Measurements from ENCODE around the gene GRB14. TPM values are rescaled to one million over a fixed set of nuclear protein-coding genes. Genes with fewer than 3 reads are reported as not detected.

GRB14 gene
- total and polyA plus RNA-seq, 10 donors, result 0.28 to 6.7 (median 2.5) TPM

DNA sequence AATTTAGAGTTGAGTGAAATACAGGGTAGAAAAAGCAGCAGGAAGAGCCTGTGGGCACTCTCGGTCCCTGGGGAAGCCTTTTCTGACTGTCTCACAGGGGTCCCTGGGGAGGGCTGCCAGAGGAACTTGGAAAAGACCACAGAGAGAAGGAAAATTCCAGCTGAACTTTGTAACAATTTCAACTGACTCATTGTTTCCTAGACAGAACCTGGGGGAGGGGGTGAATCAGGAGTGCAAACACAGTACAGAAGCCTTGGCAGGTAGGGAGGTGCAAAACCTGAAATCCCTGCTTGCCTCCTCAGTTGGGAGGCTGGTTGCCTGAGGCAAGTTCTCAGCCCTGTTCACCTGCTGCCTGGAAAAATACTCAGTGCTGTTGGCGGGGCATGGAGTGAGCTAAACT, 106.8 kb downstream of the GRB14 start:
- Histone ChIP-seq H3K9me3 (peaks cover 0 to 53% (median 42%) of the 10 kb centered on the region in 8 donors), H3K4me3 (no peak overlapping the region), H3K27me3 (replicated peaks in 1 of 7) (no peaks in the 10 kb centered on the region), H3K27ac (no peak overlapping the region), H3K4me1 (no peaks in the 10 kb centered on the region), H3K36me3 (no peaks in the 10 kb centered on the region)
- intact Hi-C loops (cut with DNase I; ENCODE audit: low total_unique reads), result no loop called here
- TF ChIP-seq, protein P1, sequence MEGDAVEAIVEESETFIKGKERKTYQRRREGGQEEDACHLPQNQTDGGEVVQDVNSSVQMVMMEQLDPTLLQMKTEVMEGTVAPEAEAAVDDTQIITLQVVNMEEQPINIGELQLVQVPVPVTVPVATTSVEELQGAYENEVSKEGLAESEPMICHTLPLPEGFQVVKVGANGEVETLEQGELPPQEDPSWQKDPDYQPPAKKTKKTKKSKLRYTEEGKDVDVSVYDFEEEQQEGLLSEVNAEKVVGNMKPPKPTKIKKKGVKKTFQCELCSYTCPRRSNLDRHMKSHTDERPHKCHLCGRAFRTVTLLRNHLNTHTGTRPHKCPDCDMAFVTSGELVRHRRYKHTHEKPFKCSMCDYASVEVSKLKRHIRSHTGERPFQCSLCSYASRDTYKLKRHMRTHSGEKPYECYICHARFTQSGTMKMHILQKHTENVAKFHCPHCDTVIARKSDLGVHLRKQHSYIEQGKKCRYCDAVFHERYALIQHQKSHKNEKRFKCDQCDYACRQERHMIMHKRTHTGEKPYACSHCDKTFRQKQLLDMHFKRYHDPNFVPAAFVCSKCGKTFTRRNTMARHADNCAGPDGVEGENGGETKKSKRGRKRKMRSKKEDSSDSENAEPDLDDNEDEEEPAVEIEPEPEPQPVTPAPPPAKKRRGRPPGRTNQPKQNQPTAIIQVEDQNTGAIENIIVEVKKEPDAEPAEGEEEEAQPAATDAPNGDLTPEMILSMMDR (IDR thresholded peaks at IDR 0.05 in 8 of 11, conservative IDR thresholded peaks at IDR 0.05 in 3 of 11), result no peak
- no peak for TF ChIP-seq POLR2AphosphoS5 (IDR thresholded peaks at IDR 0.05)
- TF ChIP-seq POLR2A (IDR thresholded peaks at IDR 0.05), result no peak
- no peak for DNase-seq
- 64 to 79% (median 71%) methylated on average over 2 of the region's 2 CpGs for WGBS, 5 donors

DNA sequence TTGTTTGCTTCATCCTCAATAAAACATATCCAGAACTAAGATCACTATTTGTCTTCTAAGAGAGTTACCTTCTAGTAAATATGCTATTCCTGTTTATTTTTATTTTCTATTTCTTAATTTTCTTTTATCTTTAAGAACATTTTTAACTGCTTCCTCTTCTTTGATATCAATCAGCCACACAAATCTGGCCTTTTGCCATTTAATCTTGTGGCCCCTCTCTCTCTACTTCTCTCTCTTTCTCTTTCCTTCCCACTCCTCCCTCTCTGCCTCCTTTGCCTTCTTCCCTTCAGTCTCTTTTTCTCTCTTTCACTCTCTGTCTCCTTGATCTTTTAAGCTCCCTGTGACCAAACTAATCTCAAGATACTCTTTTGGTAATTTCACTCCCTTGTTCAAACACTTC, 108.4 kb downstream of the GRB14 start:
- Histone ChIP-seq H3K9me3 (peaks cover 0 to 38% (median 31%) of the 10 kb centered on the region in 8 donors), H3K4me1 (no peaks in the 10 kb centered on the region), H3K27me3 (replicated peaks in 1 of 7) (no peaks in the 10 kb centered on the region), H3K36me3 (no peaks in the 10 kb centered on the region), H3K27ac (no peak overlapping the region), H3K4me3 (no peak overlapping the region)
- intact Hi-C loops (cut with DNase I; ENCODE audit: low total_unique reads), result no loop called here
- no peak for DNase-seq
- no peak for TF ChIP-seq POLR2A (IDR thresholded peaks at IDR 0.05)
- no peak for TF ChIP-seq POLR2AphosphoS5 (IDR thresholded peaks at IDR 0.05)
- TF ChIP-seq, protein P1 (IDR thresholded peaks at IDR 0.05 in 8 of 11, conservative IDR thresholded peaks at IDR 0.05 in 3 of 11), result no peak

DNA sequence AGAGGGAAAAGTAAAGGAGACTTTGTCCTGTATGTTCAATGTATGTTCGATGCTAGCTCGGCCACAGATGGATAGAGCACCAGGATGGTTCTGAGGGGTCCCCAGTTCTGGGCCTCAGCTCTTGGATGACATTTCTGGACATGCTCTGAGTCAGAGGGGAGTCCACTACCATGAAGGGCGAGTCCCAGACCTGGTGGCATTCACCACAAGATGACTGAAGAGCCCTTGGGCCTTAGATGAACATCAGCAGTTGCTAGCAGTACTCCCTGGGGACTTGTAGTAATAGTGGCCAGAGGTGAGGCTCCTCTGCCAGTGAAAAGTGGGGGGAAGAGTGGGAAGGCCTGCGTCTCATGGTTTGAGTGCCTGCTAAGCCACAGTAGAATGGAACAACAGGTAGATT, 109.5 kb downstream of the GRB14 start:
- Histone ChIP-seq H3K9me3 (peaks cover 0 to 27% (median 23%) of the 10 kb centered on the region in 8 donors), H3K4me3 (no peak overlapping the region), H3K27ac (no peak overlapping the region), H3K4me1 (no peaks in the 10 kb centered on the region), H3K27me3 (replicated peaks in 1 of 7) (no peaks in the 10 kb centered on the region), H3K36me3 (no peaks in the 10 kb centered on the region)
- no peak for DNase-seq
- 78 to 93% (median 85%) methylated on average over 4 of the region's 4 CpGs for WGBS, 5 donors
- TF ChIP-seq POLR2AphosphoS5 (IDR thresholded peaks at IDR 0.05), result no peak
- TF ChIP-seq, protein P1 (IDR thresholded peaks at IDR 0.05 in 8 of 11, conservative IDR thresholded peaks at IDR 0.05 in 3 of 11), result no peak
- TF ChIP-seq POLR2A (IDR thresholded peaks at IDR 0.05), result no peak
- intact Hi-C loops (cut with DNase I; ENCODE audit: low total_unique reads), result no loop called here

DNA sequence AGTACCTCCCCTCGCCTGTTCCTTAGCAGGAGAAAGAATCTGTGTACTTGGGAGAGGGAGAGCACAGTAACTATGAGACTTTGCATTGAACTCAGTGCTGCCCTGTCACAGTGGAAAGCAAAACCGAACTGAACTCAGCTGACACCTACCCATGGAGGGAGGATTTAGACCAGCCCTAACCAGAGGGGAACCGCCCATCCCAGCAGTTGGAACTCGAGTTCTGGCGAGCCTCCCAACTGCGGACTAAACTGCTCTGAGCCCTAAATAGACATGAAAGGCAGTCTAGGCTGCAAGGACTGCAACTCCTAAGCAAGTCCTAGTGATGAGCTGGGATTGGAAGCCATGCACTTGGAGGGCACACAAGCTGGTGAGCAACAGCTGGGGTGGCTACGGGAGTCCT, 110.4 kb downstream of the GRB14 start:
- TF ChIP-seq, protein P1 (IDR thresholded peaks at IDR 0.05 in 8 of 11, conservative IDR thresholded peaks at IDR 0.05 in 3 of 11), result no peak
- no peak for TF ChIP-seq POLR2A (IDR thresholded peaks at IDR 0.05)
- TF ChIP-seq POLR2AphosphoS5 (IDR thresholded peaks at IDR 0.05), result no peak
- Histone ChIP-seq H3K27ac (no peak overlapping the region), H3K4me1 (no peaks in the 10 kb centered on the region), H3K27me3 (replicated peaks in 1 of 7) (no peaks in the 10 kb centered on the region), H3K9me3 (peaks cover 0 to 18% (median 15%) of the 10 kb centered on the region in 8 donors), H3K4me3 (no peak overlapping the region), H3K36me3 (no peaks in the 10 kb centered on the region)
- 53 to 86% (median 76%) methylated on average over 6 to 7 of the region's 7 CpGs for WGBS, 5 donors
- intact Hi-C loops (cut with DNase I; ENCODE audit: low total_unique reads), result no loop called here
- DNase-seq, result no peak

Measured in spleen (tissue), 11 donors.